NCI-H1105 (cell line): Measurements from ENCODE around the gene LRRFIP2.
"Not testable (repeated sequence)": the region's sequence is repeated elsewhere in the genome, so short reads cannot be mapped to it uniquely, and the experiment has no call there.

Source experiments
- DNase-seq: peaks from one replicate; lab custom pipeline; 2025; lab: John Stamatoyannopoulos, UW

The LRRFIP2 gene, protein sequence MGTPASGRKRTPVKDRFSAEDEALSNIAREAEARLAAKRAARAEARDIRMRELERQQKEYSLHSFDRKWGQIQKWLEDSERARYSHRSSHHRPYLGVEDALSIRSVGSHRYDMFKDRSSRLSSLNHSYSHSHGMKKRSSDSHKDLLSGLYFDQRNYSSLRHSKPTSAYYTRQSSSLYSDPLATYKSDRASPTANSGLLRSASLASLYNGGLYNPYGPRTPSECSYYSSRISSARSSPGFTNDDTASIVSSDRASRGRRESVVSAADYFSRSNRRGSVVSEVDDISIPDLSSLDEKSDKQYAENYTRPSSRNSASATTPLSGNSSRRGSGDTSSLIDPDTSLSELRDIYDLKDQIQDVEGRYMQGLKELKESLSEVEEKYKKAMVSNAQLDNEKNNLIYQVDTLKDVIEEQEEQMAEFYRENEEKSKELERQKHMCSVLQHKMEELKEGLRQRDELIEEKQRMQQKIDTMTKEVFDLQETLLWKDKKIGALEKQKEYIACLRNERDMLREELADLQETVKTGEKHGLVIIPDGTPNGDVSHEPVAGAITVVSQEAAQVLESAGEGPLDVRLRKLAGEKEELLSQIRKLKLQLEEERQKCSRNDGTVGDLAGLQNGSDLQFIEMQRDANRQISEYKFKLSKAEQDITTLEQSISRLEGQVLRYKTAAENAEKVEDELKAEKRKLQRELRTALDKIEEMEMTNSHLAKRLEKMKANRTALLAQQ

GRCh38 chr3:37174532-37175126, at the start of gene LRRFIP2:
TSS of gene LRRFIP2 (minus strand) at chr3:37174582. CDS start at chr3:37148983, 25,599 bp downstream.
- no peak for DNase-seq

- no peak for DNase-seq
Observed at GRCh38 chr3:37223576-37223975, 49.2 kb upstream of the LRRFIP2 start.

DNA sequence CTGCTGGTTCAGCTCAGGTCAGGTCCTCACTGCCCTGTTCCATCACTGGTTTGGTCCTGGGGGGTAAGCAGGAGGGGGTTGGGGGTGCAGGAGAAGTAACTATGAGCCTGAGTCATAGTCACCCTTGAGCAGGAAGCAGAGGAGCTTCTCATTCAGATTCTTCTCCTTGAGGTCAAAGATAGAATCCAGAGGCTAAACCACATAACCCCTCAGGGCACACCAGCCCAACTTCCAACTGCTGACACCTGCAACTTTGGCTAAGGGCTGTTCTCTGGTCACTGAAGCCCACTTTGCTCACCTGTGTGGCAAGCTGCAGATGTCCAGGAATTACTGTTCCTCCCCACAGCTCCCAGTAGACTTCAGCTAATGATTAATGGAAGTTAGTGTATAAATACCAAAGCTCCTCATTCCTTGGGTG, 48.8 kb upstream of the LRRFIP2 start:
- DNase-seq, result no peak

GRCh38 chr3:37222542-37222941, 48.2 kb upstream of the LRRFIP2 start:
- not testable (repeated sequence) for DNase-seq

DNA sequence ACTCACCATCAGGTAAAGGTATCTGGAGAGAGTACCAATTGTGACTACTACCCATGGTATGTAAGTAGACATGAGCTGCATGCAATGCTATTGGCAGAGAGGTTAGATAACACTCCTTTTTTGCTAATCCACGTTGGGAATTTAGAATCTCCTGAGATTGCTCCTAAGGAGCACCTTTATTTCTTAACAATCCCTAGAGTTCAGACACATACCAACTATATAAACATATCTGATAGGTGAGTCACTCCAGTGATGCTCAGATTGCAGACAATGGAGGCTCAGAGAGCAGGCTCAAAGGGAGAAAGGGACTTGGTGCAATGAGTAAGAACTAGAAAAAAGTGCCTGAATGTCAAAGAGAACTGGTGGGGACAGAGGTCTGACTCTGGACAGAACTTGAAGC, 47.0 kb upstream of the LRRFIP2 start:
- DNase-seq, result no peak

DNA sequence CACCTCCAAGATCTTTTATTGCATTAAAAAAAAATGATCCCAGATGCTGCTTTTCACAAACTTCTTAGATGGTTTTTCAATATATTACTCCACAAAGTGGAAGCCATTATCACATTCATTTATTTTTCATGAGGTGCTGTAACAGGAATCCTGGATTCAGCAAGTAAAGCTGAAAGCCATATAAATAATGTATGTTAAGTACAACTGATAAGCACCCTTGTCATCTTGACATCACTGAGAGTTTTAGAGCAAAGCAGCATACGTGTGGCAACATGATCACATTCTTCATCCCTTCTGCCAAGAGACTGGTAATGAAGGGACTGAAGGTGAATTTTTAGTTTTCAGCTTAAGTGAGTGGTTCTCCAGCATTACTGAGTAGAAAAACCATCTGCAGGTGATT, 44.9 kb upstream of the LRRFIP2 start:
- peak; percentile 21 for DNase-seq

DNA sequence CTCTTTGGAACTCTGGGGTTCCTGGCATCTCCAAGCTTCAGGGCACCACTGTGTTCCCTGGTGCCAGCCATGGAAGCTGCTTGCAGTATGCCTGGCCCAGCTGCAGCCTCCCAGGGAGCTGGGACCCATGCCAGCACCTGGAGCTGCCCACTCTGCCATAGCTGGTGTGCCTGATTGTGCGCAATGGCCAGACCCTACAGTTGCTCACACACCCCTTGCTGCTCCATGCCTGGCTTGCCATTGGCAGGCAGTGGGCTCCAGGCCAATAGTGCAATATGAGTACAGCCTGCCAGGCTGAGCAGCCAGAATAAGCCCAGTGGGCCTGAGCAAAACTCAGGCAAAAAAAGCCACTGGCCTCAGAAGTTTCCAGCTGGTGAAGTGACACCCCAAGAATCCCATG, 43.8 kb upstream of the LRRFIP2 start:
- DNase-seq, result peak; percentile 11

DNA sequence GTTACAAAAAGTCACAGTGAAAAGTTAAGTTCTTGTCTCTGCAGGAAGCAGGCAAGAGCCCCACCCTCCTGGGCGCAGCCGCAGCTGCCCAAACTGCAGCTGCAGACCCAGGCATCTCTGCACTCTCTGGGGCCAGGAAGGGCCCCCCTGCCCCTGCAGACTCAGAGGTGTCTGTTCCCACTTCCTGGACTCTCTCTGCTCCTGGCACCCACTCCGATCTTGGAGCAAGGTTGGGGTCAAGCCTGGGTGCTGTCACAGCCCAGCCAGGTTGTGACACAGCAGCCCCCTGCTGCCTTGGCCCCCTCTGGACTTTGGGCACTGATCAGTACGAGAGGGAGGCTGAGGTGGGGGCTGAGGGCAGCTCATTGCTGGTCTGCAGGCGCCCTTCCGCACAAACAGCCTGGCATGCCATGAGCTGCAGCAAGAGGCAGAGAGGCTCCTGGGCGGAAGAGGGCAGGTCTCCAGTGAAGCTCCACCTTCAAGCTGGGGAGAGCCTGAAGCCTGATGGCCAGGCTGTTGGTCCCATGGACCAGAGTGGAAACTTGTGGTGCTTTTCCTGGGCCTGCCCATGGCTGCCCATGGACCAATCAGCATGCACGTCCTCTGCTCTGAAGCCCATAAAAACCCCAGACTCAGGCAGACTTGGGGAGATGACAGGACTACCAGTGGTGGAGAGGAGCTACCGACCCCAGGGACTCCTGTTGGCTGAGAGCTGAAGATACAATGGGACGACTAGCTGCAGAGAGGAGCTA, 42.9 kb upstream of the LRRFIP2 start:
- DNase-seq, result no peak

- DNase-seq, result no peak
Observed at GRCh38 chr3:37216597-37217097, 42.3 kb upstream of the LRRFIP2 start.

- no peak for DNase-seq
Observed at GRCh38 chr3:37214076-37214475, 39.7 kb upstream of the LRRFIP2 start.

GRCh38 chr3:37210230-37210629, 35.8 kb upstream of the LRRFIP2 start:
- no peak for DNase-seq

DNA sequence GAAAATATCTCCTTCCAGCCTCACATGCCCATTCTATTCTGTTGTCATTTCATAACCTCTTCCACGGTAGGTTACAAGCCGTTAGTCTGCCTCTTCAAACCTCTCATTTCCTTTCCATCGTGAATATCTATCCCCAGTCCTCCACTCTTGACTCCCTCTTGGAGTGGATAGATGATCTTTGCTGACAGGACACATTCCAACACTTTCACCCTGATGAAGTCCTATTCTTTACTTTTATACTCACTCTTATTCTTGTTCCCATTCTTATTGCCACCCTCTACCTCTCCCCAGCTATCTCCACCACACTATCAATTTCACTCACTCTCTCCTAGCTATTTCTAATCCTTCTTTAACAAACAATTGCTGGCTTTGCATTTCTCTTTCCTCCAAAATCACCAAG, 34.2 kb upstream of the LRRFIP2 start:
- not testable (repeated sequence) for DNase-seq

GRCh38 chr3:37208008-37208407, 33.6 kb upstream of the LRRFIP2 start:
- not testable (repeated sequence) for DNase-seq

DNA sequence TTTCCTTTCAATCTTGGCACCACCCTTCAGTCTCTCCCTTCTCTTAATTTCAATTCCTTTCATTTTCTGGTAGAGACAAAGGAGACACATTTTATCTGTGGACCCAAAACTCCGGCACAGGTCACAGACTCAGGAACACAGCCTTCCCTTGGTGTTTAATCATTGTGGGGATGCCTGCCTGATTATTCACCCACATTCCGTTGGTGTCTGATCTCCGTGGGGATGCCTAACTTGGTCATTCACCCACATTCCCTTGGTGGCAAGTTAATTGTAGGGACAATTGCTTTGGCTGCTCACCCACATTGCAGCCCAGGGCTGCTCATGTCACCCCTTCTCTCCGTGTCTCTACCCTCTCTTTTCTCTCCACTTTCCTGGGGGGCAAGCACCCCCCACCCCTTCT, 31.7 kb upstream of the LRRFIP2 start:
- not testable (repeated sequence) for DNase-seq

GRCh38 chr3:37204314-37204713, 29.9 kb upstream of the LRRFIP2 start:
- no peak for DNase-seq

- DNase-seq, result no peak
Observed at GRCh38 chr3:37202035-37202434, 27.7 kb upstream of the LRRFIP2 start.

GRCh38 chr3:37200141-37200540, 25.8 kb upstream of the LRRFIP2 start:
- DNase-seq, result no peak

DNA sequence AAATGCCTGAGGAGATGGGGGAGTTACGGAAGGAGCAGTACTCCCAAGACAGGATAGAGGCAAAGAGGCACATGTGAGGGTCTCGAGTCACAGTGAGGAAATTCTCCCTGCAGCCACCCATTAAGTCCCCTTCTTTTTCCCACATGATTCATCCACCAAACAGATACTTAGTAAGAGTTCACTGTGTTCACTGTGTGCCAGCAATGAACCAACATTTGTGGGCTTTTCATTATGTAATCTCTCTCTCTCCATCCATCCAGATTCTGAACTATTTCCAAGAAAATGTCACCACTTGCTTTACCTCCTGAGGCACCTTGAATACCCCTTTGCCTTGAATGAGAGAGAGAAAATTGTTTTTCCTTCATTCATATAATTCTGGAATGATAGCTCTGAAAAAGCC, 24.6 kb upstream of the LRRFIP2 start:
- no peak for DNase-seq

- no peak for DNase-seq
Observed at GRCh38 chr3:37198547-37198946, 24.2 kb upstream of the LRRFIP2 start.

DNA sequence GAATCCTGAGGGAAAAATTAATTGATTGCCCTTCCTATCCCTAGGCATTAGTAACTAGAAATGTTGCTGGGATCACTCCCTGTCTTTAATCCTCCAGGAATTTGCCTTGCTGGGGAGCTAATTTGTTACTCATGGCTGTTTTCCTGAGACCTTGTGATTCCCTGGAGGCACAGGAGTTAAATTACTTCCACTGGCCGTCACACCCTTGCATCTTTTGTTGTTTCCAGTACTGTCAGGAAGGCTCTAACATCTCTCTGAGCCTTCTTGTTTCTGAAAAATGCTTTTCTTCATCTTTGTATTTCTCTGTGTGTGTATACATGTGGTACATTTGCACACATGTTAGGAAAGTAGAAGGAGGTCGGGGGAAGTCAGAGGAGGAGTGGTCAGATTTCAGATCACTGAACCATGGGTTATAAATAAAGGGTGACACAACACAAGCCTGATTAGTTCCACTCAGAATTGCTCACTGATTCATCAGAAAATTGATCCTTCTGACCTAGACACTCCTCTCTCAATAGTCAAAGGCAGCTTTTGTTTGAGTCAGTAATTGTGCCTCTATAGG, 23.5 kb upstream of the LRRFIP2 start:
- no peak for DNase-seq

- no peak for DNase-seq
Observed at GRCh38 chr3:37194533-37194932, 20.2 kb upstream of the LRRFIP2 start.

DNA sequence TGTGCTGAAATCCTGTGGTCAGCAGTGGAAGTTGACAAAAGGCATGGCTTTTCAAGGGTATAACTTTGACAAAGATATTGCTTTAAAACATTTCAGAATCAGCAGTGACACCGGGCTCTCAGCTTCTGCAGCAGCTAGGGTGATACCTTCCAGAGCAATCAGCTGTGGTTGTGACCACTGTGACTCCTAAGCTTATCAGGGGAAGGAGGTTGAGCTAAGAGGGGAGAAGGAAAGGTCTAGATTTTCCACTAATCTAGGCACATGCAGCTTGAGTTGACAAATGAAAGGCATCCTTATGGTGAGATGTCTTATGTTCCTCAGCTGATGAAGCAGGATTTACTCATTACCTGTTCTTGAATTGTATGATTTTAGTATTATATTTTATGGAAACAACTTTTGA, 16.3 kb upstream of the LRRFIP2 start:
- no peak for DNase-seq
